Fibroblast of gingiva (primary cell): ENCODE data around the gene SLC7A5.
"Not testable (repeated sequence)": the region's sequence is repeated elsewhere in the genome, so short reads cannot be mapped to it uniquely, and the experiment has no call there.

Experiments used
- DNase-seq: peaks from one replicate; pipeline ENCODE4 v3.0.0-alpha.2; 2011; ENCODE audit warnings: low read depth

Gene SLC7A5

GRCh38 chr16:87794485-87795078 lies 74.7 kb downstream of the SLC7A5 start:
- no peak for DNase-seq

GRCh38 chr16:87792205-87792565 lies 77.1 kb downstream of the SLC7A5 start:
- no peak for DNase-seq

GRCh38 chr16:87791295-87792204 lies 77.8 kb downstream of the SLC7A5 start:
- no peak for DNase-seq

GRCh38 chr16:87790292-87791100 lies 78.8 kb downstream of the SLC7A5 start:
- peak; percentile 96 for DNase-seq

- DNase-seq = peak; percentile 91
Observed at GRCh38 chr16:87789437-87790291, 79.6 kb downstream of the SLC7A5 start.

GRCh38 chr16:87788730-87789436 lies 80.4 kb downstream of the SLC7A5 start:
- DNase-seq = not testable (repeated sequence)

- not testable (repeated sequence) for DNase-seq
Observed at GRCh38 chr16:87787451-87788091, 81.7 kb downstream of the SLC7A5 start.

DNA sequence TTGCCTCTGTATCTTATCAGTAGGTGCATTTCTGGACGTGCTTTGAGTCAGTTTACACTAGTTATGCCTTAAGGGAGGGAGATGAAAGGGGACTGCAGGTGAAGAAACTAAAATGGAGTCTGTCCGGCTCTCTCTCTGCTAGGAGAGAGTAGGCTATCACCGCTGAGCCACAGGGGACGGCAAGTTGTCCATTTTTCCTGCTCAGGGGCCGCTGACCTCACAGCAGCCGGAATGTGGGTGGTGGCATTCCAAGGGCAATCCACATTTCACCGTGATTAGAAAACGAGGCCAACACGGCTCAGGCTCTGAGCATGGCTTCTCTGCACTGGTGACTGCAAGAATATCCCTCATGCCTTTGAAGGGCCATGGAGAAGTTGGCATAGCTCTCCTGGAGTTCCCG lies 84.5 kb downstream of the SLC7A5 start:
- no peak for DNase-seq

DNA sequence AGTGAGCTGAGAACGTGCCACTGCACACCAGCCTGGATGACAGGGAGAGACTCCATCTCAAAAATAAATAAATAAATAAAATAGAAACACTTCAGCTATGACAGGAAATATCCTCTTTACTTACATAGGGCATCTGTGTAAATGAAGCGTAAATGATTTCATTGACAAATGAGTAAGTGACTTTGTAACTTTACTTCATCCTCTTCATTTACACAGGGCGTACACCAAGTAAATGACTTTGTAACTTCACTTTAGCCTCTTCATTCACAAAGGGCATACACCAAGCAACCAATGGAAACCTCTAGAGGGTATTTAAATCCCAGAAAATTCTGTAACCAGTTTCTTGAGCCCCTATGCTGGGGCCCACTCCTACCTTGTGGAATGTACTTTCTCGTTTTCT lies 87.3 kb downstream of the SLC7A5 start:
- no peak for DNase-seq

DNA sequence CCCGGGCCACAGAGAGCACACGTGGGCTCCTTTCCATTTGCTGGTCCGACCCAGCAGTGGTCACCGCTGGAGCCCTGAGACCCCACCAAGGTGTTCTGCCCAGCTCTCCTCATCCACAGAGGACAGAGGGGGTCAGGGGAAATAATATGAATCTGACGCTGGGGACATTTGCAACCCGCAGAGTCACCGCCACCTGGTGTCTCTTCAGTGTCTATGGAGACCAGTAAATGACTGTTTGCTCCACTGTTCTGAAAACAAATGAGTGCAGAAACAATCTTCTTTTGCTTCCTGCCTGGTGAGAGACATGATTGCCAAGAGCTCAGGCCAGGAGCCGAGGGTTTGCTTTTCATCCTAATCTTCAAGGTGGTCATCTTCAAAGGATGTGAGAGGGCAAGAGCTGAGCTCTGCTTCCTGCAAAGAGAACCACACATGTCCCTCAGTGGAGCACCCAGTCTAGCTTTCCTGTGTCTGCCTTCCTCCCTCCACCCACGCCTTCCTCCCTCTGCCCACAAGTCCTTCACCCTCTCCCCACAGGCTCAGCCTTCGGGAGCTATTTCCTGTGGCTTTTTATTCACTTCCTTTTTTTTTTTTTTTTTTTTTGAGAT lies 88.8 kb downstream of the SLC7A5 start:
- DNase-seq = no peak
